GM20000 (cell line): ENCODE results near the gene MRPL46.

ENCODE experiments used
- DNase-seq: peaks from one replicate; pipeline ENCODE4 v3.0.0; 2012; ENCODE audit warnings: low spot score
- TF ChIP-seq, protein P1 (sequence below): IDR thresholded peaks from 2 replicates; pipeline ENCODE4 v1.5.1; 2012; ENCODE audit warnings: mild to moderate bottlenecking, control low read depth; ENCODE audit errors: extremely low read depth, missing control alignments

MRPL46 gene

DNA sequence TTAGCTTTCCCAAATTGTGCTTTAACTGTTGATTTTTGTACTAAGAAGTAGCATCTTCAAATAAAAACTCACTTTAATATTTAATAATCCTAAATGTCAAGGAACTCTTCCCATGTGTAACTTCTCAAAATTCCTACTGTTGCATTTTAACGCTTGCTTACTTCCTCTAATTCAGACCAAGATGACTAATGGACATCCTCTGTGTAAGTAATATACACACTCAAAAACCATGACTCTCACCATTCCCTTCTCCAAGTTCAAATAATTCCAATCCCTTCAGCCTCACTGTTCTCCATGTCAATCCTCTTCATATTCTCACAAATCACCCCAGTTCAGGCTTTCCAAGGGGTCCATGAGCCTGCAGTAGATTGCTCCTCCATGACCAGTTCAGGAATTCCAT lies 13.0 kb downstream of the MRPL46 start:
- no peak for DNase-seq
- TF ChIP-seq, protein P1, sequence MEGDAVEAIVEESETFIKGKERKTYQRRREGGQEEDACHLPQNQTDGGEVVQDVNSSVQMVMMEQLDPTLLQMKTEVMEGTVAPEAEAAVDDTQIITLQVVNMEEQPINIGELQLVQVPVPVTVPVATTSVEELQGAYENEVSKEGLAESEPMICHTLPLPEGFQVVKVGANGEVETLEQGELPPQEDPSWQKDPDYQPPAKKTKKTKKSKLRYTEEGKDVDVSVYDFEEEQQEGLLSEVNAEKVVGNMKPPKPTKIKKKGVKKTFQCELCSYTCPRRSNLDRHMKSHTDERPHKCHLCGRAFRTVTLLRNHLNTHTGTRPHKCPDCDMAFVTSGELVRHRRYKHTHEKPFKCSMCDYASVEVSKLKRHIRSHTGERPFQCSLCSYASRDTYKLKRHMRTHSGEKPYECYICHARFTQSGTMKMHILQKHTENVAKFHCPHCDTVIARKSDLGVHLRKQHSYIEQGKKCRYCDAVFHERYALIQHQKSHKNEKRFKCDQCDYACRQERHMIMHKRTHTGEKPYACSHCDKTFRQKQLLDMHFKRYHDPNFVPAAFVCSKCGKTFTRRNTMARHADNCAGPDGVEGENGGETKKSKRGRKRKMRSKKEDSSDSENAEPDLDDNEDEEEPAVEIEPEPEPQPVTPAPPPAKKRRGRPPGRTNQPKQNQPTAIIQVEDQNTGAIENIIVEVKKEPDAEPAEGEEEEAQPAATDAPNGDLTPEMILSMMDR = no peak

DNA sequence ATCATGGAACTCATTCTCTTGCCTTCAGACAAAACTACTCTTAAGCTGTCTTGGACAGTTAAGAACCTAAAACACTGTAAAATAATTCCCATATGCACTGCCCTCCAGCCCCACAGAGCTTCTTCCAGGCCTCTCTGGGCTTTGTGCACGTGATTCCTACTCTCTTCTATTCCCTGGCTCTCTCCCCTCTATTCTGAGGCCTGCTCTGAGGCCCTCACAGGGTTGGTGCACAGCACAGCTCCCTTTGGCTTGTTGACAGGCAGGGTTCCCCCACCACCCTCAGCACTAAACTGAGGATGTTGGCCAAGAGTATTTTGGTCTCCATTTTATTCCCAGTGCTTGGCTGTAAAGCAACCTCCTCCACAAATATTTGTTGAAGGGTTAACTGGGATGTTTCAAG lies 13.5 kb downstream of the MRPL46 start:
- TF ChIP-seq, protein P1 = no peak
- DNase-seq = no peak

DNA sequence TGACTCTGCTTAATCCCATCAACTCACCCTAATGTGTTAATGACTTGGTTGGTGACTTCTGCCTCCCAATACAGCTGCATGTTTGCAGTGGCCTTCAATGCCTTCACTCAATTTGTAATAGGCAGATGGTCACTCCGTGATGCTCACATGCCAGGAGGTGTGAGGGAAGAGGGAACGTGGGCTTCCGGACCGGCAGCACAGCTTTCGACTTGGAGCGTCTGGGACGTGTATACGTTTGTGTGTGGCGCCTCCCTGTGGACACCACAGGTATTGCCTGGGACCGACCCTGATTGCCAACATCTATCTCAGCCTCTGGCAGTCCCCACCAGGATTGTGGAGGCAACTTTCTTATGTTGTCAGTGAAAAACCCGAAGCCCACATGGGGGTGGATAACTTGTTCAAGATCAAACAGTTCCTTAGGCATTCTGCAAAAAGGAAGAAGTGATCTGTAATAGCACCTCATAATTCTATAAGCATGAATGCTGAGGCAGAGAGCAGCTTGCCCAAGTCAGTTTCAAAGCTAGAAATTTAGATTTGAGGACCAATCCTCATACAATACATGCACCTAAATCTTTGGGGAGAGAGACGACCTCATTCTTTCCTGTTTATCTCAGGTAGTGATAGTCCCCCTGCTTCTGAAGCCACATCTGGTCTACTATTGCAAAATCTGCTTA lies 16.9 kb downstream of the MRPL46 start:
- peak; percentile 69 for DNase-seq
- TF ChIP-seq, protein P1 = peak; percentile 66

DNA sequence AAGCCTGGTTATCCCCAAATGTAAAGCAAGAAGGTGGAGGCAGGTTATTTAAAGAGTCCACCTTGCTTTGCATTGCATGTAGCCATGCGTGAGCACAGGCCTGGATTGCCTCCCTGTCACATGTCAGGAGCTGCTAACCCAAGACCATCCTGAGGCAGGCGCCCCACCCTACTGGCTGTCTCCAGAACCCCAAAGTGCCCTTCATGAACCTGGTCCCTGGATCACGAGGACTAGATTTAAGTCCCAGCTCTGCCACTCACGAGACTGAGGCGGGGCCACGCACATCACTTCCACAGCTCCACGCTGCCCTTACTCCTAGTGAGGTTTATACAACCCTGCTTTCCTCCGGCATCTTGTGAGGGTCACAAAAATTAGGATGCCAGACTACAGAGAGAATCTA lies 17.6 kb downstream of the MRPL46 start:
- TF ChIP-seq, protein P1 = no peak
- no peak for DNase-seq

DNA sequence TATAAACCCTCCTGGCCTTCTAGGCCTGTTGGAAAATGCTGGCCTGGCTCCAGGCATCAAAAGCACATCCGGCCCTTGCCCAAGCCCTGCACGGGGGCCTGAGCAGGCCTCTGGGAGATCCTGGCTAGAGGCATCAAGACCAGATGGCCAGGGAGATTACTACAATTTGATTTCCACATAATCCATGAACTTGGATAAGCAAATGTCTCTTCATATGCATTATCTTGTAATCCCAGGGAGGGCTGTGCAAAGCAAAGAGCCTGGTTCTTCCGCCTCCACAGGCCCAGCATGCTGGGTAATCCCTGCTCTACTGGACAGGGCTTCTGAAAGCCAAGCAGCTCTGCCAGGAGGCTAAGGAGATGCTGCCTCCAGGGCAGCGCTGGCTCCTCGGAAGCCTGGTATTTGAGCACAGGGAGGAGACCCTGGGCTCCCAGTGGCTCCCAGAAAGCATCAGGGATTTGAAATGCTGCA lies 18.2 kb downstream of the MRPL46 start:
- no peak for DNase-seq
- TF ChIP-seq, protein P1 = no peak

DNA sequence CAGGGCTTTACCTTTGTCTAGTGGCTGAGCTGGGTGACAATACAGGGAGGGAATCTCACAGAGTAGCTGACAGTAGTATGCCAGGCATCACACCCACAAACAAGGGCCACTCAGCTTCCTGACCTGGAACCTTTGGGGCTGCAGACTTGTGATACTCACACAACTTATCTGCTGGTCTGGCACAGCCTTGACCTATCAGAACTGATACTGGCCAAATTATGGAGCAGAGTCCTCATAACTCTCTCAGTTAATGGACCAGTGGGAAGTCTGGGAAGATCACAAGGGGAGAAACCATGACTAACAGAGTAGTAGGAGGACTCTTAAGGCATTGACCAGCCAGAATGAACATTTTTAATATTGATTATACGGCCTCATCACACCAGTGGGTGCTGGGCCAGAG lies 19.4 kb downstream of the MRPL46 start:
- TF ChIP-seq, protein P1 = no peak
- no peak for DNase-seq

DNA sequence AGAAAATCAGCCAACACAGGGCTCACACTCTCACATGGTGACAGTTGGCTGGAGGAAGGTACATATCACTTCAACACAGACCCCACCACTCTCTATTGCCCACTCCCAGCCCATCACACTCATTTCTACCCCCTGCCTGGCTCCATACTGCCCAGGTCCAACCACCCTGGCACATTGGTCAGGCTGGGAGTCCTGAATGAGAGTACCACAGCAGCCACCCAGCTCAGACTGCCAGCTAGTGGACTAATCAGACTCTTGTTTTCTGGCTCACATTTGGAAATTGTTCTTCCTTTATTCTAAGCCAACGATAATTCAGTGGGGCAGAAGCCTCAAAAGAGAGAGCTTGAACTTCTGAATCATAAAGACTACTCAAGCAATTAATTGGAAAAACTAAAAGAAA lies 20.0 kb downstream of the MRPL46 start:
- TF ChIP-seq, protein P1 = no peak
- no peak for DNase-seq
